OCI-LY7 (cell line): ENCODE measurements around the gene EEF1AKMT2. TPM values are rescaled to one million over a fixed set of nuclear protein-coding genes. Genes with fewer than 3 reads are reported as not detected.
A peak's percentile ranks its signal among the peaks of the same experiment; 100 is the strongest.

Source experiments
- BruUV-seq: library from RNA; stranded (reverse); fragments of 400-500 nt; replicated peaks from 2 replicates; lab custom pipeline; 2021; lab: Mats Ljungman, UMichigan
- CTCF ChIA-PET: fragments of 300-600 bp; sonication (Branson Sonifier 250); formaldehyde crosslinking; loops from one replicate; lab custom pipeline; 2022; ENCODE audit warnings: antibody characterized with exemption; ENCODE audit not compliant: unreplicated experiment; lab: Charles Lee
- POLR2A ChIA-PET: fragments of 300-600 bp; sonication (Branson Sonifier 250); formaldehyde crosslinking; loops from one replicate; lab custom pipeline; 2022; ENCODE audit warnings: antibody characterized with exemption; lab: Charles Lee
- DNase-seq: peaks from one replicate; pipeline ENCODE4 v3.0.0-alpha.2; 2015; ENCODE audit warnings: low spot score
- H2AFZ ChIP-seq: fragments of 200-600 bp; sonication (generic), shearing (Covaris generic); 2 replicates; pipeline ENCODE4 v1.6.1; 2014; ENCODE audit warnings: mild to moderate bottlenecking, antibody characterized with exemption, low read length, moderate library complexity
- H3K27ac ChIP-seq: fragments of 200-600 bp; sonication (generic); 2 replicates; pipeline ENCODE4 v1.5.1; 2014; ENCODE audit warnings: mixed run types, low read depth, mild to moderate bottlenecking, moderate library complexity, low read length, inconsistent platforms; ENCODE audit not compliant: poor library complexity, severe bottlenecking
- H3K36me3 ChIP-seq: fragments of 200-600 bp; sonication (generic); 2 replicates; pipeline ENCODE4 v1.6.1; 2014; ENCODE audit warnings: mild to moderate bottlenecking, antibody characterized with exemption, low read length, moderate library complexity, mixed read lengths; ENCODE audit not compliant: insufficient read depth
- H3K4me1 ChIP-seq: fragments of 200-600 bp; sonication (generic); 2 replicates; pipeline ENCODE4 v1.5.1; 2014; ENCODE audit warnings: mild to moderate bottlenecking, low read length; ENCODE audit not compliant: insufficient read depth, poor library complexity, severe bottlenecking
- H3K4me2 ChIP-seq: fragments of 200-600 bp; sonication (generic); 2 replicates; pipeline ENCODE4 v1.6.1; 2014; ENCODE audit warnings: mild to moderate bottlenecking, low read length
- H3K4me3 ChIP-seq: fragments of 200-600 bp; sonication (generic); 2 replicates; pipeline ENCODE4 v1.5.1; 2014; ENCODE audit warnings: mild to moderate bottlenecking, low read depth, low read length; ENCODE audit not compliant: poor library complexity, severe bottlenecking
- H3K79me2 ChIP-seq: fragments of 200-600 bp; sonication (generic); 2 replicates; pipeline ENCODE4 v1.6.1; 2016; ENCODE audit warnings: low read depth, mild to moderate bottlenecking, low read length, moderate library complexity, mixed read lengths; ENCODE audit not compliant: insufficient read depth
- H3K9me2 ChIP-seq: fragments of 200-600 bp; sonication (generic); 2 replicates; pipeline ENCODE4 v1.6.1; 2016; ENCODE audit warnings: mild to moderate bottlenecking, low read length, mixed read lengths; ENCODE audit not compliant: insufficient read depth
- H3K9me3 ChIP-seq: fragments of 200-600 bp; sonication (generic); 2 replicates; pipeline ENCODE4 v1.6.1; 2014; ENCODE audit warnings: mild to moderate bottlenecking, mixed run types, low read length, mixed read lengths
- H4K20me1 ChIP-seq: fragments of 200-600 bp; sonication (generic); 2 replicates; pipeline ENCODE4 v1.6.1; 2014; ENCODE audit warnings: mild to moderate bottlenecking, antibody characterized with exemption, low read length, moderate library complexity, mixed read lengths; ENCODE audit not compliant: insufficient read depth
- CTCF ChIP-seq: fragments of 200-600 bp; sonication (generic); conservative IDR thresholded peaks from 2 replicates; pipeline ENCODE4 v1.5.1; 2014; ENCODE audit warnings: mild to moderate bottlenecking, antibody characterized with exemption, low read length, moderate library complexity, mixed read lengths
- EZH2phosphoT487 ChIP-seq: fragments of 200-600 bp; sonication (generic); IDR thresholded peaks from 2 replicates; pipeline ENCODE4 v1.6.1; 2018; ENCODE audit warnings: low read depth, borderline replicate concordance, mild to moderate bottlenecking, mixed run types, antibody characterized with exemption, low read length, moderate library complexity, mixed read lengths
- intact Hi-C: fragments of 100-400 bp; cut with micrococcal nuclease; formaldehyde crosslinking; loops from one replicate; pipeline ENCODE4 v1.10.0; 2022; ENCODE audit not compliant: unreplicated experiment
- total RNA-seq, 2 experiments: library from RNA; depleted of rRNA in 1 of 2; stranded (reverse); fragments of >200 nt in 1 of 2; shearing (Covaris generic) in 1 of 2; gene quantifications; 2 replicates each; pipeline ENCODE4 v1.2.3, GENCODE V29; 2014 to 2022

Gene EEF1AKMT2
- total RNA-seq, 2 experiments from 2014 or later: 32.4 to 37.7 TPM

GRCh38 chr10:124824507-124824906, 32.8 kb upstream of the EEF1AKMT2 start:
- intact Hi-C loops: loop anchor here (10.0 kb wide), 1 partner anchor 200 kb away; no protein-coding TSS in a partner anchor
- no TSS peak for BruUV-seq
- Histone ChIP-seq H3K4me3 (no peak overlapping the region), H3K9me2 (no peaks in the 10 kb centered on the region), H4K20me1 (no peaks in the 10 kb centered on the region), H2AFZ (no peak overlapping the region), H3K36me3 (peaks cover 76% of the 10 kb centered on the region), H3K9me3 (no peaks in the 10 kb centered on the region), H3K27ac (no peak overlapping the region), H3K79me2 (no peaks in the 10 kb centered on the region), H3K4me2 (no peak overlapping the region), H3K4me1 (no peaks in the 10 kb centered on the region)
- POLR2A ChIA-PET: interaction anchor here (0.8 to 2.1 kb wide), 4 partner anchors 11 to 304 kb away, joined by 3 to 9 read pairs (median 5); no protein-coding TSS in a partner anchor
- CTCF ChIA-PET: no interaction called here
- DNase-seq: no peak
- TF ChIP-seq EZH2phosphoT487: no peak
- no peak for TF ChIP-seq CTCF

GRCh38 chr10:124821520-124821919, 29.8 kb upstream of the EEF1AKMT2 start:
- Histone ChIP-seq H3K27ac (no peak overlapping the region), H3K36me3 (peaks cover 78% of the 10 kb centered on the region), H3K4me3 (no peak overlapping the region), H3K4me2 (no peak overlapping the region), H4K20me1 (no peaks in the 10 kb centered on the region), H3K4me1 (no peaks in the 10 kb centered on the region), H3K9me3 (no peaks in the 10 kb centered on the region), H2AFZ (no peak overlapping the region), H3K79me2 (no peaks in the 10 kb centered on the region), H3K9me2 (no peaks in the 10 kb centered on the region)
- no peak for DNase-seq
- POLR2A ChIA-PET: no interaction called here
- intact Hi-C loops: loop anchor here (10.0 kb wide), 1 partner anchor 197 kb away; no protein-coding TSS in a partner anchor
- TSS peak; percentile 28 for BruUV-seq
- TF ChIP-seq CTCF: no peak
- TF ChIP-seq EZH2phosphoT487: no peak
- CTCF ChIA-PET: no interaction called here

DNA sequence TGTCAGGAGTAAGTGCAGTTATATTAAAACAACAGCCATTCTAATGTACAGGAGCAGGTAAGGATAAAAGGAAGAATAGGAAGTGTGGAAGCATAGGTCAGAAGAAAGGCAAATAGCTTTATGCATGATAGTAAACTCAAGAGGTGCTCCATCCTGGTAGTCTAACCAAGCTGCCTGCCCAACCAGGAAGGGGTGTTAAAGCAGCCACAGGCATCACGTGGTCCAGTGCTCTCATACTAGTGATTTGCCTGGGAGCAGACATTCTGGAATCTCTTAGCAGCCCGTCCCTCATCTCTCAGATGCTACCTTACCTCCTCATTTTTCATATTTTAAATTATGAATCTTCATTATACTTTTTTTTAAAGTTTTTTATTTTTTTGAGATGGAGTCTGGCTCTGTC, 28.4 kb upstream of the EEF1AKMT2 start:
- peaks cover 83% of the 10 kb centered on the region for H3K36me3 ChIP-seq
- H3K4me1 ChIP-seq: no peaks in the 10 kb centered on the region
- no TSS peak for BruUV-seq
- POLR2A ChIA-PET: no interaction called here
- CTCF ChIA-PET: no interaction called here
- intact Hi-C loops: loop anchor here (10.0 kb wide), 1 partner anchor 195 kb away; no protein-coding TSS in a partner anchor
- H3K9me3 ChIP-seq: no peaks in the 10 kb centered on the region
- no peak overlapping the region for H3K4me3 ChIP-seq
- no peaks in the 10 kb centered on the region for H3K79me2 ChIP-seq
- H3K9me2 ChIP-seq: no peaks in the 10 kb centered on the region
- no peak for TF ChIP-seq EZH2phosphoT487
- H4K20me1 ChIP-seq: no peaks in the 10 kb centered on the region
- no peak for DNase-seq
- no peak overlapping the region for H2AFZ ChIP-seq
- no peak overlapping the region for H3K27ac ChIP-seq
- H3K4me2 ChIP-seq: no peak overlapping the region
